HL-60 (cell line): Measurements from ENCODE around the gene GTF2A1.

Source experiments
- POLR2AphosphoS5 ChIP-seq: IDR thresholded peaks from 2 replicates; pipeline ENCODE4 v1.6.1; 2012; ENCODE audit warnings: low read depth
- SPI1 ChIP-seq: IDR thresholded peaks from 2 replicates; pipeline ENCODE4 v1.6.1; 2012; ENCODE audit warnings: low read depth, mild to moderate bottlenecking, borderline replicate concordance
- TF ChIP-seq, protein P1 (sequence below): IDR thresholded peaks from one replicate; pipeline ENCODE4 v1.5.1; 2011; ENCODE audit warnings: low read length, control low read depth, inconsistent platforms; ENCODE audit not compliant: insufficient read depth
- TF ChIP-seq, protein P2 (sequence below): IDR thresholded peaks from 2 replicates; pipeline ENCODE4 v1.6.1; 2012; ENCODE audit warnings: low read depth; ENCODE audit not compliant: insufficient replicate concordance

DNA sequence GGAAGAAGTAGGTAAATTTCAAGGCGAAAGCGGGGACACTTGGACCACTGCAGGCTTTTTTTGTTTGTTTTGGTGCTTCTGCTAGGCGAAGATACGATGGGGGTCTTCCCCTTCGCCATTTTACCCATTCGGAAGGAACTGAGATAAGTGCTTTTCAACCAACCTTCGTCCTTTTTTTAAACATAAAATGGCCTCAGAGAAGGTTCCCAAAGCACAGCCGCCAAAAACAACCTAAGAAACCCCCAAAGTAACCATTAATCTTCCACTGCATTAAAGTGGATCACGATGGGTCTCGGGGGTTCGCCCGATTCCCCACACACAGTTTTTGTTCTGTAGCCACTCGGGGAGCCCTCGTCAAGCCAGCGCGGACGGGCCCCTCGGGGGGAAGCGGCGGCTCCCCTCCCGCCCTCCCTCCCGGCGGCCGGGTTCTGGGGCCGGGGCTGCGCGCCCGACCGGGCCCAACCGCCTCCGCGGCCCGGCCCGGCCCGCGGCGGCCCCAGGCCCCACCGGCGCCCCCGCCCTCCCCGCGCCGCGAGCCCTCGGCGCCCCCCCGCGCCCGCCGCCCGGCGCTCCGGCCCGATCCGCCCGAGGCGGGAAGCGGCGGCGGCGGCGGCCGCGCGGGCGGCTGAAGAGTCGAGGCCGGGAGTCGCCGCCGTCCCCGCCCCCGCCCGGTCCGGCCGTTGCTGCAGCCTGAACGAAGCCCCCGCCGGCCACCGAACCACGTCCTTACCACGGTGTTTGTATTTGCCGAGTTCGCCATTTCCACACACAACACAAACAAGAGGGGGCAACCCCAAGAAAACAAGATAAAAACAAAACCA lies 790 bp downstream of the GTF2A1 start:
- TF ChIP-seq, protein P1, sequence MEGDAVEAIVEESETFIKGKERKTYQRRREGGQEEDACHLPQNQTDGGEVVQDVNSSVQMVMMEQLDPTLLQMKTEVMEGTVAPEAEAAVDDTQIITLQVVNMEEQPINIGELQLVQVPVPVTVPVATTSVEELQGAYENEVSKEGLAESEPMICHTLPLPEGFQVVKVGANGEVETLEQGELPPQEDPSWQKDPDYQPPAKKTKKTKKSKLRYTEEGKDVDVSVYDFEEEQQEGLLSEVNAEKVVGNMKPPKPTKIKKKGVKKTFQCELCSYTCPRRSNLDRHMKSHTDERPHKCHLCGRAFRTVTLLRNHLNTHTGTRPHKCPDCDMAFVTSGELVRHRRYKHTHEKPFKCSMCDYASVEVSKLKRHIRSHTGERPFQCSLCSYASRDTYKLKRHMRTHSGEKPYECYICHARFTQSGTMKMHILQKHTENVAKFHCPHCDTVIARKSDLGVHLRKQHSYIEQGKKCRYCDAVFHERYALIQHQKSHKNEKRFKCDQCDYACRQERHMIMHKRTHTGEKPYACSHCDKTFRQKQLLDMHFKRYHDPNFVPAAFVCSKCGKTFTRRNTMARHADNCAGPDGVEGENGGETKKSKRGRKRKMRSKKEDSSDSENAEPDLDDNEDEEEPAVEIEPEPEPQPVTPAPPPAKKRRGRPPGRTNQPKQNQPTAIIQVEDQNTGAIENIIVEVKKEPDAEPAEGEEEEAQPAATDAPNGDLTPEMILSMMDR = no peak
- no peak for TF ChIP-seq POLR2AphosphoS5
- TF ChIP-seq, protein P2, sequence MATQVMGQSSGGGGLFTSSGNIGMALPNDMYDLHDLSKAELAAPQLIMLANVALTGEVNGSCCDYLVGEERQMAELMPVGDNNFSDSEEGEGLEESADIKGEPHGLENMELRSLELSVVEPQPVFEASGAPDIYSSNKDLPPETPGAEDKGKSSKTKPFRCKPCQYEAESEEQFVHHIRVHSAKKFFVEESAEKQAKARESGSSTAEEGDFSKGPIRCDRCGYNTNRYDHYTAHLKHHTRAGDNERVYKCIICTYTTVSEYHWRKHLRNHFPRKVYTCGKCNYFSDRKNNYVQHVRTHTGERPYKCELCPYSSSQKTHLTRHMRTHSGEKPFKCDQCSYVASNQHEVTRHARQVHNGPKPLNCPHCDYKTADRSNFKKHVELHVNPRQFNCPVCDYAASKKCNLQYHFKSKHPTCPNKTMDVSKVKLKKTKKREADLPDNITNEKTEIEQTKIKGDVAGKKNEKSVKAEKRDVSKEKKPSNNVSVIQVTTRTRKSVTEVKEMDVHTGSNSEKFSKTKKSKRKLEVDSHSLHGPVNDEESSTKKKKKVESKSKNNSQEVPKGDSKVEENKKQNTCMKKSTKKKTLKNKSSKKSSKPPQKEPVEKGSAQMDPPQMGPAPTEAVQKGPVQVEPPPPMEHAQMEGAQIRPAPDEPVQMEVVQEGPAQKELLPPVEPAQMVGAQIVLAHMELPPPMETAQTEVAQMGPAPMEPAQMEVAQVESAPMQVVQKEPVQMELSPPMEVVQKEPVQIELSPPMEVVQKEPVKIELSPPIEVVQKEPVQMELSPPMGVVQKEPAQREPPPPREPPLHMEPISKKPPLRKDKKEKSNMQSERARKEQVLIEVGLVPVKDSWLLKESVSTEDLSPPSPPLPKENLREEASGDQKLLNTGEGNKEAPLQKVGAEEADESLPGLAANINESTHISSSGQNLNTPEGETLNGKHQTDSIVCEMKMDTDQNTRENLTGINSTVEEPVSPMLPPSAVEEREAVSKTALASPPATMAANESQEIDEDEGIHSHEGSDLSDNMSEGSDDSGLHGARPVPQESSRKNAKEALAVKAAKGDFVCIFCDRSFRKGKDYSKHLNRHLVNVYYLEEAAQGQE = no peak
- TF ChIP-seq SPI1 = no peak
